MCF 10A (cell line): ENCODE measurements around the gene LDHAL6B. TPM values are rescaled to one million over a fixed set of nuclear protein-coding genes. Genes with fewer than 3 reads are reported as not detected.

ENCODE experiments used
- BruUV-seq: library from RNA; stranded (reverse); fragments of 400-500 nt; replicated peaks from 2 replicates; lab custom pipeline; 2021; lab: Mats Ljungman, UMichigan
- CTCF ChIA-PET: fragments of 300-600 bp; sonication (Branson Sonifier 250); formaldehyde crosslinking; extraction: SDS; loops from one replicate; lab custom pipeline; 2021; ENCODE audit warnings: antibody characterized with exemption, inconsistent platforms; lab: Yijun Ruan, JAX
- POLR2A ChIA-PET: fragments of 300-600, 350-650 bp; sonication (Branson Sonifier 250); formaldehyde crosslinking; extraction: SDS; loops from one replicate; lab custom pipeline; 2020; ENCODE audit warnings: antibody characterized with exemption, inconsistent platforms; lab: Yijun Ruan, JAX
- DNase-seq: peaks from one replicate; pipeline ENCODE4 v3.0.0-alpha.2; 2018; ENCODE audit not compliant: unreplicated experiment
- H3K27ac Mint-ChIP-seq: one replicate; pipeline ENCODE4 v1.8.0; 2022; ENCODE audit warnings: mild to moderate bottlenecking, low read depth, mixed read lengths; ENCODE audit not compliant: unreplicated experiment
- H3K27me3 Mint-ChIP-seq: one replicate; pipeline ENCODE4 v1.8.0; 2022; ENCODE audit warnings: mixed read lengths; ENCODE audit not compliant: insufficient read depth, unreplicated experiment
- H3K36me3 Mint-ChIP-seq: one replicate; pipeline ENCODE4 v1.8.0; 2022; ENCODE audit warnings: mild to moderate bottlenecking, moderate library complexity, mixed read lengths; ENCODE audit not compliant: insufficient read depth, unreplicated experiment
- H3K4me1 Mint-ChIP-seq: one replicate; pipeline ENCODE4 v1.8.0; 2022; ENCODE audit warnings: mixed read lengths; ENCODE audit not compliant: insufficient read depth, unreplicated experiment
- H3K4me3 Mint-ChIP-seq: one replicate; pipeline ENCODE4 v1.8.0; 2022; ENCODE audit warnings: mild to moderate bottlenecking, moderate library complexity, mixed read lengths; ENCODE audit not compliant: unreplicated experiment
- H3K9me3 Mint-ChIP-seq: one replicate; pipeline ENCODE4 v1.8.0; 2022; ENCODE audit warnings: mixed read lengths; ENCODE audit not compliant: unreplicated experiment
- CTCF ChIP-seq: fragments of 200-600 bp; IDR thresholded peaks from one replicate; pipeline ENCODE4 v1.8.0; 2022; ENCODE audit warnings: antibody characterized with exemption, mild to moderate bottlenecking; ENCODE audit not compliant: unreplicated experiment
- intact Hi-C: fragments of 100-400 bp; cut with micrococcal nuclease; formaldehyde crosslinking; loops from 2 replicates; pipeline ENCODE4 v1.14.1; 2022
- total RNA-seq: library from RNA; stranded (reverse); gene quantifications from 2 replicates; pipeline ENCODE4 v1.2.3, GENCODE V29; 2022

Gene LDHAL6B
- total RNA-seq, 1 experiment from 2014 or later = not detected

GRCh38 chr15:59179717-59180116, 26.9 kb upstream of the LDHAL6B start:
- Mint-ChIP-seq H3K36me3 (peaks cover 60% of the 10 kb centered on the region), H3K27ac (no peak overlapping the region)
- no peak for TF ChIP-seq CTCF

GRCh38 chr15:59180945-59181600, 25.6 kb upstream of the LDHAL6B start:
- H3K36me3 Mint-ChIP-seq = peaks cover 63% of the 10 kb centered on the region
- no TSS peak for BruUV-seq
- no peak for DNase-seq
- no peak overlapping the region for H3K4me3 Mint-ChIP-seq
- intact Hi-C loops = no loop called here
- H3K9me3 Mint-ChIP-seq = no peaks in the 10 kb centered on the region
- H3K27ac Mint-ChIP-seq = no peak overlapping the region
- H3K27me3 Mint-ChIP-seq = no peaks in the 10 kb centered on the region
- CTCF ChIA-PET = interaction anchor here (1.3 kb wide), 1 partner anchor 16 kb away, joined by 5 read pairs; no protein-coding TSS in a partner anchor
- TF ChIP-seq CTCF = no peak
- POLR2A ChIA-PET = interaction anchor here (1.1 kb wide), 1 partner anchor 23 kb away, joined by 3 read pairs; no protein-coding TSS in a partner anchor
- no peaks in the 10 kb centered on the region for H3K4me1 Mint-ChIP-seq

More at GRCh38 chr15:59179717-59180116, 26.9 kb upstream of the LDHAL6B start:
- ChIA-PET CTCF (interaction anchor here (0.5 to 1.3 kb wide), 3 partner anchors 18 to 1258 kb away, joined by 3 to 5 read pairs (median 4); no protein-coding TSS in a partner anchor), POLR2A (interaction anchor here (1.9 kb wide), 1 partner anchor 10 kb away, joined by 9 read pairs; no protein-coding TSS in a partner anchor)
- H3K4me3 Mint-ChIP-seq = no peak overlapping the region
- intact Hi-C loops = loop anchor here (10.0 kb wide), 1 partner anchor 55 kb away; no protein-coding TSS in a partner anchor
- no peaks in the 10 kb centered on the region for H3K27me3 Mint-ChIP-seq
- no peak for DNase-seq
- peaks cover 11% of the 10 kb centered on the region for H3K4me1 Mint-ChIP-seq
- H3K9me3 Mint-ChIP-seq = no peaks in the 10 kb centered on the region
- no TSS peak for BruUV-seq

GRCh38 chr15:59185725-59186124, 20.9 kb upstream of the LDHAL6B start:
- CTCF ChIA-PET = interaction anchor here (1.0 kb wide), 1 partner anchor 11 kb away, joined by 6 read pairs; no protein-coding TSS in a partner anchor
- Mint-ChIP-seq H3K4me1 (peaks cover 3% of the 10 kb centered on the region), H3K27ac (no peak overlapping the region), H3K4me3 (no peak overlapping the region), H3K9me3 (no peaks in the 10 kb centered on the region), H3K36me3 (peaks cover 51% of the 10 kb centered on the region), H3K27me3 (no peaks in the 10 kb centered on the region)
- DNase-seq = no peak
- intact Hi-C loops = no loop called here
- no TSS peak for BruUV-seq
- POLR2A ChIA-PET = interaction anchor here (0.9 to 1.5 kb wide), 2 partner anchors 11 to 16 kb away, joined by 3 to 6 read pairs; no protein-coding TSS in a partner anchor
- TF ChIP-seq CTCF = no peak

GRCh38 chr15:59186501-59186900, 20.1 kb upstream of the LDHAL6B start:
- Mint-ChIP-seq H3K4me3 (no peak overlapping the region), H3K27ac (no peak overlapping the region), H3K36me3 (peaks cover 49% of the 10 kb centered on the region), H3K4me1 (peaks cover 11% of the 10 kb centered on the region), H3K9me3 (no peaks in the 10 kb centered on the region), H3K27me3 (no peaks in the 10 kb centered on the region)
- POLR2A ChIA-PET = interaction anchor here (0.9 to 1.5 kb wide), 2 partner anchors 11 to 17 kb away, joined by 3 to 6 read pairs; no protein-coding TSS in a partner anchor
- CTCF ChIA-PET = interaction anchor here (1.0 kb wide), 1 partner anchor 12 kb away, joined by 6 read pairs; no protein-coding TSS in a partner anchor
- TF ChIP-seq CTCF = no peak
- DNase-seq = no peak
- BruUV-seq = no TSS peak
- intact Hi-C loops = no loop called here
